SK-N-SH (cell line): Measurements from ENCODE around the gene DDX25.

Source experiments
- CHD2 ChIP-seq: fragments of 150-350 bp; IDR thresholded peaks from 2 replicates; pipeline ENCODE4 v1.6.1; 2018; ENCODE audit warnings: low read length; ENCODE audit not compliant: partially characterized antibody
- CTCF ChIP-seq: fragments of 200-600 bp; sonication (generic); IDR thresholded peaks from 2 replicates; pipeline ENCODE4 v1.6.1; 2017; ENCODE audit warnings: antibody characterized with exemption, mild to moderate bottlenecking, moderate library complexity
- FOXJ3 ChIP-seq: sonication (generic); formaldehyde crosslinking; IDR thresholded peaks from 2 replicates; pipeline ENCODE4 v1.5.1; 2020; ENCODE audit warnings: mild to moderate bottlenecking, missing genetic modification reagents
- GABPA ChIP-seq: IDR thresholded peaks from 2 replicates; pipeline ENCODE4 v1.4.0; 2012; ENCODE audit warnings: low read depth, mild to moderate bottlenecking
- SIN3A ChIP-seq: IDR thresholded peaks from 2 replicates; pipeline ENCODE4 v1.6.1; 2012; ENCODE audit warnings: low read depth, mild to moderate bottlenecking, low read length, moderate library complexity, borderline replicate concordance
- SMC3 ChIP-seq: IDR thresholded peaks from 2 replicates; pipeline ENCODE4 v1.6.1; 2012; ENCODE audit warnings: low read depth, low read length, improper control_type of control experiment
- TF ChIP-seq, protein P1 (sequence below): IDR thresholded peaks from 2 replicates; pipeline ENCODE4 v1.4.0; 2012; ENCODE audit warnings: low read depth

DNA sequence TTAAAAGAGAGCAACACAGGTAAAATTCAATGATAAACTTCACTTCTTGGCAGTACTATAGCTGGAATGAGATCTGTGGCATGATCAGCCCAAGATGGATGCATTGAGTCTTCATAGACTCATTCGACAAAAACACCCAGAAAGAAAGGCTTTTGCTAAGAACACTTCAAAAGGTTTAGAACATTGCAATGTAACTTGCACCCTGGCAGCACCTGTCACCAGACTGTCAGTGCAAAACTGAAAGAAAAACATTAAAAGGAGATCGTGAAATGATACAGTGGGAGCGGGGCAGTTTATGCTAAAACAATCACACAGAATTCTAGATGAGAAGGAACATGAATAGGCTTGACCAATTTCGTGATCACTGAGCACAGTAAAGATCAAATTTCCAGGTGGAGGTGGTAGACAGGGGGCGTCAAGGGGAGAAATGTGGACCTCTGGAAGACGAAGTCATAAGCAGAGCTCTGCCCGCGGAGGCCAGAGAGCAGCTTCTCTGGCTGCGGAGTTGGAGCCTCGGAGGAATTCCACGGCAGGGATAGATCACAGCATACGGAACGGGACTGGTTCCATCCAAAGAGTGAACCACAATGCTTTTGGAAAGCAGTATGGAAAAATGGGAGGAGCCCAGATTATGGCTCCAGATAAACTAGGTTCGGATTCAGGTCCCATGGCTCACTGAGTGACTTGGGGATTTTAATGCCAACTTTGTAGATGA lies 53.5 kb downstream of the DDX25 start:
- no peak for TF ChIP-seq CTCF
- no peak for TF ChIP-seq SMC3
- TF ChIP-seq, protein P1, sequence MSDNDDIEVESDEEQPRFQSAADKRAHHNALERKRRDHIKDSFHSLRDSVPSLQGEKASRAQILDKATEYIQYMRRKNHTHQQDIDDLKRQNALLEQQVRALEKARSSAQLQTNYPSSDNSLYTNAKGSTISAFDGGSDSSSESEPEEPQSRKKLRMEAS: no peak
- TF ChIP-seq SIN3A: no peak
- TF ChIP-seq CHD2: no peak
- no peak for TF ChIP-seq GABPA
- no peak for TF ChIP-seq FOXJ3 (CRISPR knock-in tag)
